Heart right ventricle (tissue), 16 donors: ENCODE measurements around the gene VPS9D1. TPM values are rescaled to one million over a fixed set of nuclear protein-coding genes. Genes with fewer than 3 reads are reported as not detected.

Experiments used
- ATAC-seq, 8 donors: fragments of 200-7000 bp; cut with Tn5 transposase; one replicate each; pipeline ENCODE4 v1.9.1; 2020; ENCODE audit warnings: mild to moderate bottlenecking in 8 of 8, moderate library complexity in 8 of 8, moderate number of reproducible peaks in 1 of 8
- DNase-seq, 2 donors: peaks; one replicate each; pipeline ENCODE4 v3.0.0-alpha.2; 2020
- H3K27ac ChIP-seq, 10 donors: fragments of 200-600 bp; sonication (generic) in 2 of 10; one replicate each; pipeline versions ENCODE4 v1.5.0 to v1.8.0; 2020 to 2022; ENCODE audit warnings: mild to moderate bottlenecking in 3 of 10
- H3K27me3 ChIP-seq, 7 donors: fragments of 200-600 bp; one replicate each; pipeline ENCODE4 v1.8.0; 2021 to 2022; ENCODE audit warnings: mild to moderate bottlenecking in 2 of 7
- H3K36me3 ChIP-seq, 9 donors: fragments of 200-600 bp; sonication (generic) in 1 of 9; one replicate each; pipeline versions ENCODE4 v1.5.0 to v1.8.0; 2020 to 2022; ENCODE audit warnings: mild to moderate bottlenecking in 2 of 9
- H3K4me1 ChIP-seq, 9 donors: fragments of 200-600 bp; sonication (generic) in 1 of 9; one replicate each; pipeline versions ENCODE4 v1.5.0 to v1.8.0; 2020 to 2022; ENCODE audit warnings: mild to moderate bottlenecking in 4 of 9
- H3K4me3 ChIP-seq, 10 donors: fragments of 200-600 bp; sonication (generic) in 2 of 10; one replicate each; pipeline versions ENCODE4 v1.5.0 to v1.8.0; 2020 to 2022; ENCODE audit warnings: mild to moderate bottlenecking in 7 of 10, moderate library complexity in 2 of 10
- H3K9me3 ChIP-seq, 11 donors: fragments of 200-600 bp in 10 of 11; sonication (generic) in 2 of 11; one replicate each; pipeline versions ENCODE4 v1.5.0 to v1.8.0; 2013 to 2022; ENCODE audit warnings: mild to moderate bottlenecking in 2 of 11, control low read depth in 1 of 11, moderate library complexity in 1 of 11
- WGBS, 2 donors: extraction: QIAGEN DNeasy Blood & Tissue Kit; methylation state at CpG; one replicate each; pipeline ENCODE4 v1.1.7; 2013; ENCODE audit warnings: inconsistent platforms in 1 of 2; 5-methylcytosine and 5-hydroxymethylcytosine counted together
- intact Hi-C, 10 donors: fragments of 100-400 bp; cut with DNase I; formaldehyde crosslinking; loops; one replicate each; pipeline versions ENCODE4 v1.11.1 to v1.14.2; 2022
- polyA plus RNA-seq, 2 donors: library from polyadenylated mRNA; stranded (reverse); fragments of 200-250 nt; gene quantifications; one replicate each; pipeline ENCODE4 v1.2.3, GENCODE V29; 2013
- total RNA-seq, 10 donors: library from RNA; stranded (reverse); fragmentation: NEBNext Ultra II Directional in 3 of 10; extraction: Animal tissue kit (Norgen Biotek cat#: 25700) in 3 of 10; gene quantifications; one replicate each; pipeline versions ENCODE4 v1.2.1 to v1.2.4, GENCODE V29; 2021 to 2023
- TF ChIP-seq, protein P1 (sequence below), 9 donors: fragments of 200-600 bp; sonication (generic) in 2 of 9; IDR thresholded peaks; one replicate each; pipeline versions ENCODE4 v1.5.0 to v1.8.0; 2021 to 2022; ENCODE audit warnings: antibody characterized with exemption in 9 of 9, mild to moderate bottlenecking in 5 of 9, moderate library complexity in 1 of 9
- donor health status: Arrhythmogenic right ventricular cardiomyopathy.
- donor health status: ischemic (EF 13 %, LVEDD 7.1; RV severe dilation, severe dysfunction).
- donor health status: healthy with polysubstance abuse.
- donor health status: DM: no; HTN: yes; CAD: no.
- donor health status: DM: no; HTN: no; CAD: no.
- donor health status: ischemic (EF 25% LVEDD 6.9; RV normal size, moderate dysfunction).
- donor health status: ischemic (EF 25% LVEDD 5.7; RV mildly dilated, moderate dysfunction).
- donor health status: healthy.
- donor health status: DM: yes; HTN: yes; CAD: no.
- donor health status: Ischemic cardiomyopathy.
- donor health status: ischemic (EF 35%, LVEDD 5.7; RV mildly dilated, moderate dysfunction).
- donor health status: nonischemic (EF 11% LVEDD 7.7; RV severe dilation, severe dysfunction).
- donor health status: DM: yes; HTN: yes; CAD: no.
- donor health status: PGD.
- donor health status: ischemic (EF 29% LVEDD 5.4; RV normal size, mild dysfunction).
- donor health status: nonischemic (EF 23%, LVEDD 6.1; RV moderate dilation, normal function).

The VPS9D1 gene
- total and polyA plus RNA-seq, 12 donors, result 7.0 to 41.0 (median 11.8) TPM

DNA sequence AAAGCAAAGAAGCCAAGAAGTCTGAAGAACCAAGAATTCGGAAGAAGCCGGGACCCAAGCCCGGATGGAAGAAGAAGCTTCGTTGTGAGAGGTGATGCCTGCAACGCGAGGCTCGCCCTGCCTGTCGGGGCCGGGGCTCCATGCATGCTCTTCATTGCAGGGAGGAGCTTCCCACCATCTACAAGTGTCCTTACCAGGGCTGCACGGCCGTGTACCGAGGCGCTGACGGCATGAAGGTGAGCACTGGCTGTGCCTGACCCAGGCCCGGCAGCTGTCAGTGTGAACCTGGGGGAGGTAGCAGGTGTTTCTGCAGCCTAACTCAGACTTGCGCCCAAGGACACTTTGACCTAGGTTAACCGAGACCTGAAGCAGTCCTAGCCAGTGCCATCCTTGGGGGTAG lies 12.6 kb upstream of the VPS9D1 start:
- peaks cover 0 to 3% (median 0%) of the 10 kb centered on the region in 9 donors for H3K4me1 ChIP-seq
- ATAC-seq (no peak), DNase-seq (no peak)
- TF ChIP-seq, protein P1, sequence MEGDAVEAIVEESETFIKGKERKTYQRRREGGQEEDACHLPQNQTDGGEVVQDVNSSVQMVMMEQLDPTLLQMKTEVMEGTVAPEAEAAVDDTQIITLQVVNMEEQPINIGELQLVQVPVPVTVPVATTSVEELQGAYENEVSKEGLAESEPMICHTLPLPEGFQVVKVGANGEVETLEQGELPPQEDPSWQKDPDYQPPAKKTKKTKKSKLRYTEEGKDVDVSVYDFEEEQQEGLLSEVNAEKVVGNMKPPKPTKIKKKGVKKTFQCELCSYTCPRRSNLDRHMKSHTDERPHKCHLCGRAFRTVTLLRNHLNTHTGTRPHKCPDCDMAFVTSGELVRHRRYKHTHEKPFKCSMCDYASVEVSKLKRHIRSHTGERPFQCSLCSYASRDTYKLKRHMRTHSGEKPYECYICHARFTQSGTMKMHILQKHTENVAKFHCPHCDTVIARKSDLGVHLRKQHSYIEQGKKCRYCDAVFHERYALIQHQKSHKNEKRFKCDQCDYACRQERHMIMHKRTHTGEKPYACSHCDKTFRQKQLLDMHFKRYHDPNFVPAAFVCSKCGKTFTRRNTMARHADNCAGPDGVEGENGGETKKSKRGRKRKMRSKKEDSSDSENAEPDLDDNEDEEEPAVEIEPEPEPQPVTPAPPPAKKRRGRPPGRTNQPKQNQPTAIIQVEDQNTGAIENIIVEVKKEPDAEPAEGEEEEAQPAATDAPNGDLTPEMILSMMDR (IDR thresholded peaks at IDR 0.05), result no peak
- no peaks in the 10 kb centered on the region for H3K9me3 ChIP-seq
- H3K4me3 ChIP-seq, result no peak overlapping the region
- no peak overlapping the region for H3K27ac ChIP-seq
- 89 to 91% methylated on average over 17 of the region's 17 CpGs for WGBS, 2 donors
- no peaks in the 10 kb centered on the region for H3K27me3 ChIP-seq
- intact Hi-C loops, result no loop called here
- peaks cover 16 to 96% (median 69%) of the 10 kb centered on the region in 9 donors for H3K36me3 ChIP-seq

DNA sequence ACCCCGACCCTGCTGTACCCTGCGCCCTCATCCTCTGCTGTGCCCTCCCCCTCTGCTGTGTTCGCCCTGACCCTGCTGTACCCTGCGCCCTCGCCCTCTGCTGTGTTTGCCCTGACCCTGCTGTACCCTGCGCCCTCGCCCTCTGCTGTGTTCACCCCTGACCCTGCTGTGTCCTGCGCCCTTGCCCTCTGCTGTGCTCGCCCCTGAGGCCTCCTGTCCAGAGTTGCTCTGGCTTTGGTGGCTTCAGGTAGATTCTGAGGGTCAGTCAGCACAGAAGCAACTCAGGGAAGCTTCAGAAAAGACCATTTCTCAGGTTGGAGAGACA lies 12.2 kb upstream of the VPS9D1 start:
- Histone ChIP-seq H3K27me3 (no peaks in the 10 kb centered on the region), H3K36me3 (peaks cover 14 to 96% (median 67%) of the 10 kb centered on the region in 9 donors), H3K27ac (no peak overlapping the region), H3K4me3 (no peak overlapping the region), H3K4me1 (peaks cover 0 to 3% (median 0%) of the 10 kb centered on the region in 9 donors), H3K9me3 (no peaks in the 10 kb centered on the region)
- 96% methylated on average over 9 of the region's 9 CpGs for WGBS, 2 donors
- ATAC-seq (no peak), DNase-seq (no peak)
- TF ChIP-seq, protein P1 (IDR thresholded peaks at IDR 0.05), result no peak
- intact Hi-C loops, result no loop called here

DNA sequence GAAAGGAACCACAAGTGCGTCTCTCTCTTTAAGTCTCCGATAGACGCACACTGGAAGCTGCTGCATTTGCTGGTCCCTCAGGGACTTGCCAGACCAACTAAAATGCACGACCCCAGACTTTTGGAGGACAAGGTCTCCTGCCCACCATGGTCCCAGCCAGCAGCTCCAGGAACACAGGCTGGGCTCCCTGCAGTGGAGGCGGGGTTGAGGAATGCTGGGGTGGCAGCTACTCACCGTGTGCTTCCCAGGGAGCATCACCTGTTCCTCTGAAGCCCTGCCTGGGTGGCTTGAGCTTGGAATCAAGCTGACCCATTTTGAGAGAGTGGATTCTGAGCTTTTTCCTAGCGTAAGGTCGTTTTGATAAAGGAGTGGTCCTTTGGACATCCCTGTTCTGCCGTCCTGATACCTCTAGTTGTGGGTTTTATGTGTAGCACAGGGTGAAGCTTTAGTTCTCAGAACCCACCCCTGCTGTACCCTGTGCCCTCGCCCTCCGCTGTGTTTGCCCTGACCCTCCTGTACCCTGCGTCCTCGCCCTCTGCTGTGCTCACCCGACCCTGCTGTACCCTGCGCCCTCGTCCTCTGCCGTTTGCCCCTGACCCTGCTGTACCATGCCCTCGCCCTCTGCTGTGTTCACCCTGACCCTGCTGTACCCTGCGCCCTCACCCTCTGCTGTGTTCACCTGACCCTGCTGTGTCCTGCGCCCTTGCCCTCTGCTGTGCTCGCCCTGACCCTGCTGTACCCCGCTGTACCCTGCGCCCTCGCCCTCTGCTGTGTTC lies 11.6 kb upstream of the VPS9D1 start:
- H3K27ac ChIP-seq, result no peak overlapping the region
- no peaks in the 10 kb centered on the region for H3K9me3 ChIP-seq
- H3K4me1 ChIP-seq, result peaks cover 0 to 3% (median 0%) of the 10 kb centered on the region in 9 donors
- H3K36me3 ChIP-seq, result peaks cover 17 to 96% (median 67%) of the 10 kb centered on the region in 9 donors
- no peak overlapping the region for H3K4me3 ChIP-seq
- no peak for DNase-seq
- intact Hi-C loops, result no loop called here
- no peaks in the 10 kb centered on the region for H3K27me3 ChIP-seq
- ATAC-seq, result peak in 1 of 8 donors; percentile 15
- WGBS, 2 donors, result 90 to 92% methylated on average over 24 of the region's 24 CpGs
- TF ChIP-seq, protein P1 (IDR thresholded peaks at IDR 0.05), result no peak

DNA sequence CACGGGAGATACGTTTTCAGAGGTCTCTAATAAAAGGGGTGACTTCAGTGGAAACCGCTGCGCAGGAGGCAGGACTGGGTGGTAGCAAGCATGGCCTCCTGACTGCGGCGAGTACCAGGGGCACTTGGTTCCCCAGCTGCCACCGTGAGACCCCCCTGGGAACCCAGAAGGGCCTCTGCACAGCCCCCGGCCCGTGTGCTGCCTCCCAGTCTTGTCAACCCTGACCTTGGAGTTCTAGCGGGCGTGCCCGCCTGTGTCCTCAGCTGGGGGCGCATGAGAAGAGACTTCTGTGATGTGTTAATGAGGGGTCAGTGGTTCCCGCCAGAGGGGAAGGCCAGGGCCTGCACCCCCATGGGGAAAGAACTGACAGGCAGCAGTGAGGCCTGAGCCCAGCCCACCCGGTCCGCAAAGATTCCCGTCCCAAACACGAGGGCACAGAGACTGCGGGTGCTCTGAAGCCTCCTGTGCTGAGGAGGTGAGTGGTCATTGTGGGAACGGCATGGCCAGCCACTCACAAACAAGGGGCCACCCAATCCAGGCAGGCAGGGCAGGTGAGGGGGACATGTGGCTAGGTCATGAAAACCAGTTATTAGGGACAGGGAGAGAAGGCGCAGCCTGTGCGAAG lies 10.0 kb upstream of the VPS9D1 start:
- TF ChIP-seq, protein P1 (IDR thresholded peaks at IDR 0.05), result no peak
- Histone ChIP-seq H3K36me3 (peaks cover 12 to 96% (median 63%) of the 10 kb centered on the region in 9 donors), H3K27ac (no peak overlapping the region), H3K4me3 (no peak overlapping the region), H3K9me3 (no peaks in the 10 kb centered on the region), H3K27me3 (no peaks in the 10 kb centered on the region), H3K4me1 (peaks cover 0 to 3% (median 0%) of the 10 kb centered on the region in 9 donors)
- DNase-seq, result no peak
- WGBS, 2 donors, result 75 to 78% methylated on average over 22 of the region's 22 CpGs
- intact Hi-C loops, result no loop called here
- peak in 2 of 8 donors; percentile 10 to 18 for ATAC-seq
